Measurements from ENCODE around the gene CGA.

Gene CGA

GRCh38 chr6:87101067-87101466, 6.2 kb upstream of the CGA start:
- no peak overlapping the region for H4K91ac ChIP-seq (ENCODE audit: low read depth, low read length, poor library complexity)
- no peak overlapping the region for H4K8ac ChIP-seq (ENCODE audit: low read depth, low read length)
- H3K36me3 ChIP-seq (replicated peaks in 1 of 2; ENCODE audit: control insufficient read depth in 2 of 2, insufficient read depth in 2 of 2, low read length in 2 of 2): no peaks in the 10 kb centered on the region
- no peaks in the 10 kb centered on the region for H3K9me3 ChIP-seq (replicated peaks in 1 of 2; ENCODE audit: control insufficient read depth in 2 of 2, insufficient read depth in 1 of 2, low read depth in 1 of 2, low read length in 2 of 2)
- H2BK120ac ChIP-seq (ENCODE audit: low read depth, low read length): no peak overlapping the region
- no peak overlapping the region for H3K4ac ChIP-seq (ENCODE audit: low read length)
- no peak overlapping the region for H3K14ac ChIP-seq (ENCODE audit: low read length)
- H3K23ac ChIP-seq (ENCODE audit: low read depth, low read length, poor library complexity): no peak overlapping the region
- no peak overlapping the region for H2BK12ac ChIP-seq (ENCODE audit: low read length)
- no peak overlapping the region for H3K9ac ChIP-seq (ENCODE audit: low read depth, low read length, poor library complexity)
- no peaks in the 10 kb centered on the region for H3K79me1 ChIP-seq (ENCODE audit: low read depth, low read length)
- H3K27me3 ChIP-seq (ENCODE audit: control insufficient read depth in 3 of 3, insufficient read depth in 3 of 3, low read depth in 1 of 3, low read length in 3 of 3): peaks cover 0 to under 1% (median 0%) of the 10 kb centered on the region in 3 experiments
- no peak overlapping the region for H2BK15ac ChIP-seq (ENCODE audit: low read length)
- no peak overlapping the region for H2AK5ac ChIP-seq (ENCODE audit: low read depth, low read length)
- WGBS, 2 donors (ENCODE audit: extremely low coverage in 2 of 2, insufficient read length in 2 of 2, insufficient replicate concordance in 1 of 2): no CpG with 5 or more reads among the region's 2 CpGs
- no peak overlapping the region for H3K4me3 ChIP-seq (ENCODE audit: low read length in 2 of 2)
- no peak overlapping the region for H2BK5ac ChIP-seq (ENCODE audit: low read length)
- no peak overlapping the region for H3K18ac ChIP-seq (ENCODE audit: low read length)
- no peak overlapping the region for H2AFZ ChIP-seq (ENCODE audit: low read length)
- H3K4me2 ChIP-seq (ENCODE audit: insufficient read depth, low read length, poor library complexity, severe bottlenecking): no peak overlapping the region
- H3K4me1 ChIP-seq (ENCODE audit: control insufficient read depth in 2 of 2, insufficient read depth in 1 of 2, low read depth in 1 of 2, low read length in 2 of 2): no peaks in the 10 kb centered on the region
- H3K27ac ChIP-seq (replicated peaks; ENCODE audit: low read length): no peak overlapping the region
- DNase-seq (ENCODE audit: low spot score): no peak

GRCh38 chr6:87100216-87100615, 5.3 kb upstream of the CGA start:
- no peak for DNase-seq (ENCODE audit: low spot score)
- Histone ChIP-seq H3K9ac (ENCODE audit: low read depth, low read length, poor library complexity) (no peak overlapping the region), H3K4ac (ENCODE audit: low read length) (no peak overlapping the region), H3K14ac (ENCODE audit: low read length) (no peak overlapping the region), H2AFZ (ENCODE audit: low read length) (no peak overlapping the region), H3K9me3 (replicated peaks in 1 of 2; ENCODE audit: control insufficient read depth in 2 of 2, insufficient read depth in 1 of 2, low read depth in 1 of 2, low read length in 2 of 2) (no peaks in the 10 kb centered on the region), H3K18ac (ENCODE audit: low read length) (no peak overlapping the region), H3K36me3 (replicated peaks in 1 of 2; ENCODE audit: control insufficient read depth in 2 of 2, insufficient read depth in 2 of 2, low read length in 2 of 2) (no peaks in the 10 kb centered on the region), H2BK12ac (ENCODE audit: low read length) (no peak overlapping the region), H3K27ac (replicated peaks; ENCODE audit: low read length) (no peak overlapping the region), H2BK15ac (ENCODE audit: low read length) (no peak overlapping the region), H3K4me3 (ENCODE audit: low read length in 2 of 2) (no peak overlapping the region), H2BK5ac (ENCODE audit: low read length) (no peak overlapping the region), H3K79me1 (ENCODE audit: low read depth, low read length) (no peaks in the 10 kb centered on the region), H3K27me3 (ENCODE audit: control insufficient read depth in 3 of 3, insufficient read depth in 3 of 3, low read depth in 1 of 3, low read length in 3 of 3) (no peaks in the 10 kb centered on the region), H2BK120ac (ENCODE audit: low read depth, low read length) (no peak overlapping the region), H3K4me2 (ENCODE audit: insufficient read depth, low read length, poor library complexity, severe bottlenecking) (no peak overlapping the region), H4K91ac (ENCODE audit: low read depth, low read length, poor library complexity) (no peak overlapping the region), H2AK5ac (ENCODE audit: low read depth, low read length) (no peak overlapping the region), H3K23ac (ENCODE audit: low read depth, low read length, poor library complexity) (no peak overlapping the region), H3K4me1 (ENCODE audit: control insufficient read depth in 2 of 2, insufficient read depth in 1 of 2, low read depth in 1 of 2, low read length in 2 of 2) (no peaks in the 10 kb centered on the region), H4K8ac (ENCODE audit: low read depth, low read length) (no peak overlapping the region)
- no CpG with 5 or more reads among the region's 3 CpGs for WGBS, 2 donors (ENCODE audit: extremely low coverage in 2 of 2, insufficient read length in 2 of 2, insufficient replicate concordance in 1 of 2)

GRCh38 chr6:87099472-87099871, 4.6 kb upstream of the CGA start:
- Histone ChIP-seq H3K18ac (ENCODE audit: low read length) (no peak overlapping the region), H2BK5ac (ENCODE audit: low read length) (no peak overlapping the region), H2AFZ (ENCODE audit: low read length) (no peak overlapping the region), H3K4me1 (ENCODE audit: control insufficient read depth in 2 of 2, insufficient read depth in 1 of 2, low read depth in 1 of 2, low read length in 2 of 2) (no peaks in the 10 kb centered on the region), H2AK5ac (ENCODE audit: low read depth, low read length) (no peak overlapping the region), H3K27me3 (ENCODE audit: control insufficient read depth in 3 of 3, insufficient read depth in 3 of 3, low read depth in 1 of 3, low read length in 3 of 3) (no peaks in the 10 kb centered on the region), H3K79me1 (ENCODE audit: low read depth, low read length) (no peaks in the 10 kb centered on the region), H3K9ac (ENCODE audit: low read depth, low read length, poor library complexity) (no peak overlapping the region), H3K4me3 (ENCODE audit: low read length in 2 of 2) (no peak overlapping the region), H4K91ac (ENCODE audit: low read depth, low read length, poor library complexity) (no peak overlapping the region), H3K36me3 (replicated peaks in 1 of 2; ENCODE audit: control insufficient read depth in 2 of 2, insufficient read depth in 2 of 2, low read length in 2 of 2) (no peaks in the 10 kb centered on the region), H3K27ac (replicated peaks; ENCODE audit: low read length) (no peak overlapping the region), H2BK15ac (ENCODE audit: low read length) (no peak overlapping the region), H3K14ac (ENCODE audit: low read length) (no peak overlapping the region), H3K23ac (ENCODE audit: low read depth, low read length, poor library complexity) (no peak overlapping the region), H3K9me3 (replicated peaks in 1 of 2; ENCODE audit: control insufficient read depth in 2 of 2, insufficient read depth in 1 of 2, low read depth in 1 of 2, low read length in 2 of 2) (no peaks in the 10 kb centered on the region), H2BK12ac (ENCODE audit: low read length) (no peak overlapping the region), H4K8ac (ENCODE audit: low read depth, low read length) (no peak overlapping the region), H2BK120ac (ENCODE audit: low read depth, low read length) (no peak overlapping the region), H3K4ac (ENCODE audit: low read length) (no peak overlapping the region), H3K4me2 (ENCODE audit: insufficient read depth, low read length, poor library complexity, severe bottlenecking) (no peak overlapping the region)
- no peak for DNase-seq (ENCODE audit: low spot score)

GRCh38 chr6:87094576-87094975, 330 bp downstream of the CGA start:
- H3K27ac ChIP-seq (replicated peaks; ENCODE audit: low read length): no peak overlapping the region
- H3K18ac ChIP-seq (ENCODE audit: low read length): no peak overlapping the region
- H3K79me1 ChIP-seq (ENCODE audit: low read depth, low read length): no peaks in the 10 kb centered on the region
- no peak overlapping the region for H2BK15ac ChIP-seq (ENCODE audit: low read length)
- no peak for DNase-seq (ENCODE audit: low spot score)
- no peak overlapping the region for H3K23ac ChIP-seq (ENCODE audit: low read depth, low read length, poor library complexity)
- no peak overlapping the region for H3K14ac ChIP-seq (ENCODE audit: low read length)
- H3K27me3 ChIP-seq (ENCODE audit: control insufficient read depth in 3 of 3, insufficient read depth in 3 of 3, low read depth in 1 of 3, low read length in 3 of 3): no peaks in the 10 kb centered on the region
- H2BK120ac ChIP-seq (ENCODE audit: low read depth, low read length): no peak overlapping the region
- H4K91ac ChIP-seq (ENCODE audit: low read depth, low read length, poor library complexity): no peak overlapping the region
- WGBS, 2 donors (ENCODE audit: extremely low coverage in 2 of 2, insufficient read length in 2 of 2, insufficient replicate concordance in 1 of 2): no CpG with 5 or more reads among the region's 1 CpG
- no peaks in the 10 kb centered on the region for H3K4me1 ChIP-seq (ENCODE audit: control insufficient read depth in 2 of 2, insufficient read depth in 1 of 2, low read depth in 1 of 2, low read length in 2 of 2)
- H2AK5ac ChIP-seq (ENCODE audit: low read depth, low read length): no peak overlapping the region
- no peak overlapping the region for H2BK5ac ChIP-seq (ENCODE audit: low read length)
- no peaks in the 10 kb centered on the region for H3K36me3 ChIP-seq (replicated peaks in 1 of 2; ENCODE audit: control insufficient read depth in 2 of 2, insufficient read depth in 2 of 2, low read length in 2 of 2)
- H2BK12ac ChIP-seq (ENCODE audit: low read length): no peak overlapping the region
- H3K9ac ChIP-seq (ENCODE audit: low read depth, low read length, poor library complexity): no peak overlapping the region
- no peak overlapping the region for H3K4me3 ChIP-seq (ENCODE audit: low read length in 2 of 2)
- H4K8ac ChIP-seq (ENCODE audit: low read depth, low read length): no peak overlapping the region
- no peak overlapping the region for H3K4ac ChIP-seq (ENCODE audit: low read length)
- no peaks in the 10 kb centered on the region for H3K9me3 ChIP-seq (replicated peaks in 1 of 2; ENCODE audit: control insufficient read depth in 2 of 2, insufficient read depth in 1 of 2, low read depth in 1 of 2, low read length in 2 of 2)
- H2AFZ ChIP-seq (ENCODE audit: low read length): no peak overlapping the region
- no peak overlapping the region for H3K4me2 ChIP-seq (ENCODE audit: insufficient read depth, low read length, poor library complexity, severe bottlenecking)

All from neuronal stem cell (in vitro differentiated cells).